ENCODE measurements around the gene EMCN.

EMCN gene, protein sequence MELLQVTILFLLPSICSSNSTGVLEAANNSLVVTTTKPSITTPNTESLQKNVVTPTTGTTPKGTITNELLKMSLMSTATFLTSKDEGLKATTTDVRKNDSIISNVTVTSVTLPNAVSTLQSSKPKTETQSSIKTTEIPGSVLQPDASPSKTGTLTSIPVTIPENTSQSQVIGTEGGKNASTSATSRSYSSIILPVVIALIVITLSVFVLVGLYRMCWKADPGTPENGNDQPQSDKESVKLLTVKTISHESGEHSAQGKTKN

DNA sequence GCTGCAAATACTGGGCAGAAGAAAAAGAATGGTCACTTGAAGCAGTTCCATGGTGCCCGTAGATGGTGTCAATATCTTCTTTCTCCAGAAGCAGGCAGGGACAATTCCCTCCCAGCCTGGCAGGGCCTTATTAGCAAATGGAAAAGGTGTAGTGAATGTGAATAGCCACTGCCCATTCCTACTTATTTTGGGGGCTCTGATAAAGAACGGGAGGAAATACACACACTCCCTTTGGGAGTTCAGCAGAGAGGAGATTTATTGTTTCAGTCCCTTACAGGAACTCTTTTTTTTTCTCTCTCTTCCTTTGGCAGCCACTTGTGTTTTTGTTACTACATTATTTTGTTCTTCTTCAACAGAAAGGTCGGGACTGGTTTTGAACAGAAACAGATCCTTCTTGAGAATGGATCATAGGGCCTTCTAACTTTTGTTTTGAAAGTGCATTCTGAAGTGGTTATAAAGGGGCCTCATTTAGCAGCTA lies at the start of gene EMCN:
EMCN (minus strand) TSS at position 159 of the 478 bp plus-strand sequence; CDS start at position 51, 108 bp downstream.
- H3K4me3 ChIP-seq (ENCODE audit: low read depth, low read length), result peak within 1 kb of the TSS; percentile 29
- DNase-seq (ENCODE audit: low read depth), result peak; percentile 48
- TF ChIP-seq, protein P1, sequence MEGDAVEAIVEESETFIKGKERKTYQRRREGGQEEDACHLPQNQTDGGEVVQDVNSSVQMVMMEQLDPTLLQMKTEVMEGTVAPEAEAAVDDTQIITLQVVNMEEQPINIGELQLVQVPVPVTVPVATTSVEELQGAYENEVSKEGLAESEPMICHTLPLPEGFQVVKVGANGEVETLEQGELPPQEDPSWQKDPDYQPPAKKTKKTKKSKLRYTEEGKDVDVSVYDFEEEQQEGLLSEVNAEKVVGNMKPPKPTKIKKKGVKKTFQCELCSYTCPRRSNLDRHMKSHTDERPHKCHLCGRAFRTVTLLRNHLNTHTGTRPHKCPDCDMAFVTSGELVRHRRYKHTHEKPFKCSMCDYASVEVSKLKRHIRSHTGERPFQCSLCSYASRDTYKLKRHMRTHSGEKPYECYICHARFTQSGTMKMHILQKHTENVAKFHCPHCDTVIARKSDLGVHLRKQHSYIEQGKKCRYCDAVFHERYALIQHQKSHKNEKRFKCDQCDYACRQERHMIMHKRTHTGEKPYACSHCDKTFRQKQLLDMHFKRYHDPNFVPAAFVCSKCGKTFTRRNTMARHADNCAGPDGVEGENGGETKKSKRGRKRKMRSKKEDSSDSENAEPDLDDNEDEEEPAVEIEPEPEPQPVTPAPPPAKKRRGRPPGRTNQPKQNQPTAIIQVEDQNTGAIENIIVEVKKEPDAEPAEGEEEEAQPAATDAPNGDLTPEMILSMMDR (conservative IDR thresholded peaks at IDR 0.05; ENCODE audit: low read depth, low read length), result no peak

DNA sequence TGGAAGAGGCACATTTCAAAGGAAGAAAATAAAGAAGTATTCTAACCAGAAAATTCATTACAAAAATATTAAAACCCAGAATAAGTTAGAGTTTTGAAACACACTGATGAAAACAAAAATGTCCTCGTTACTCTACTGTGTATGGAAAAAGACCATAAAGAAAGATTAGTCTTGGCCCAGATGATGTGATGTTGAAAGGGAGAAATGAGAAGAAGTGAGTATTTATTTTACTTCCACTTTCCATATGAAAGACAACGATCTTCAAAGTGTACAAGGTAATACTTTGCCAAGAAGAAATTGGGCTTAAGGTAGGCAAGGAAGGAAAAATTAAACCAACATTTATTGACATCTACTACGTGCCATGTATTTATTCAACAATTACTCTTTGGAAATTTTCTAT lies 48.6 kb upstream of the EMCN start:
- no peak overlapping the region for H3K4me3 ChIP-seq (ENCODE audit: low read depth, low read length)
- TF ChIP-seq, protein P1 (conservative IDR thresholded peaks at IDR 0.05; ENCODE audit: low read depth, low read length), result no peak

DNA sequence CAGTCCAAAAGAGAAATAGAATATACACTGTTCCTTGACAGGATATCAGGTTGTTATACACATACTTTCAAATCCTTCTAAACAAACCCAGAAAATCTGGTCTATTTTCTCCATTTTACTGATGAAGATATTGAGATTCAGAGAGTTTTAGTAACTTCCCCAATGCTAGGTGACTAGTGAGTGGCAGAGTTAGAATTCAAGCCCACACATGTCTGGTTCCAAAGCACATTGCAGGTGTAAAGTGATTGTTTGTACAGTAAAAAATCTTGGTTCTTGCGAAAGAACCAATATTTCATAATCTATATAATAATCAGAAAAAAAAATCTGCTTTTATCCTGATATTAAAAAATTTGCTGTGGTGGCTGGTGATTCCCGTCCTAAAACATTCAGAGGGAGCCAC lies 39.5 kb upstream of the EMCN start:
- DNase-seq (ENCODE audit: low read depth), result no peak
- H3K4me3 ChIP-seq (ENCODE audit: low read depth, low read length), result no peak overlapping the region
- TF ChIP-seq, protein P1 (conservative IDR thresholded peaks at IDR 0.05; ENCODE audit: low read depth, low read length), result no peak

More for the DNA sequence above, 48.6 kb upstream of the EMCN start:
- no peak for DNase-seq (ENCODE audit: low read depth)

DNA sequence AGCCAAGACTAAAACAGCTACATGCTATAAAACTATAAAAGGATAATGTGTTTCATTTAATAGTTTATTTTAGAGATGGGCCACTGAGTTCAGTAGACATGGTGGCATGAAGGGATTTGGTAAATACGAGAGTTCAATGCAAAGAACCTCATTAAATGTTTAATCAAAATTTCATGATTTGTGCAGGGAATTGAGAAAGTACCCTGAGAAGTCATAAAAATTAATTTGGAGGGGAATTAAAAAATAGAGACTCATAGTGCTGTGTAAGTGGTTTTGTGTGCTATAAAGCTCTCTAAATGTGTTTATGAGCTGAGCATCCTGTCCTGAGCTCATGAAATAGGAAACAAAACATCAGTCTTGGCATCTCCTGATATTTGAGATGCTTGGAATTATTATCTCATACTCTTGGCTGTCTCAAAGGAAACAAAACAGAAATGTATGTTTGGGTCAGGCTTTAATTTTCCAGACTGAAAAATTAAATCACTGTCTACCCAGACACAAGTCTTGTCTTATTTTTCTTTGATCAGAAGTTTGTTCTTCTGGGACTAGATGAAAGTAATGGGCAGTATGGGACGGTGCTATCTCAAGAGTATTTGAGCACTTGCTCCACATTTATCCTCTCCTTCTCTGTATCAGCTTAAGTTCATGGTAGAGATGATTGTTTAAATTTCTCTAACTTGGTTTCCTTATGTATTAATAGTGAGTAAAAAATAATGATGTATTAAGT lies 38.0 kb upstream of the EMCN start:
- TF ChIP-seq, protein P1 (conservative IDR thresholded peaks at IDR 0.05; ENCODE audit: low read depth, low read length), result no peak
- peak; percentile 5 for DNase-seq (ENCODE audit: low read depth)
- H3K4me3 ChIP-seq (ENCODE audit: low read depth, low read length), result no peak overlapping the region

DNA sequence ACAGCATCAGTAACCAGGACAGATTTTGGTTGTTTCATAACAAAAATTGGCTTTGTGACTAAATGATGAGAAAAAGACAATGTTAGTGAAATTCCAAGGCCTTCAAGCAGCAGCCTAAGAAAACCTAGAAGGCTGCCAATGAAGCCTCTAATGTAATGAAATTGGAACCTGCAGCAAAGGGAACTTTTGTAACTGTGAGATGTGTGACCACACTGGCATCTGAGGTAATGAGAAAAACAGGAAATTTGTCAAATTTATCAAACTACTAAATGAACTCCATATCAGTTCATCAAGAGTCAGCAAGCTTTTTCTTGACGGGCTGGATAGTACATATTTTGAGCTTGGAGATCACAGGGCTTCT lies 30.4 kb upstream of the EMCN start:
- H3K4me3 ChIP-seq (ENCODE audit: low read depth, low read length), result no peak overlapping the region
- DNase-seq (ENCODE audit: low read depth), result no peak
- TF ChIP-seq, protein P1 (conservative IDR thresholded peaks at IDR 0.05; ENCODE audit: low read depth, low read length), result no peak

DNA sequence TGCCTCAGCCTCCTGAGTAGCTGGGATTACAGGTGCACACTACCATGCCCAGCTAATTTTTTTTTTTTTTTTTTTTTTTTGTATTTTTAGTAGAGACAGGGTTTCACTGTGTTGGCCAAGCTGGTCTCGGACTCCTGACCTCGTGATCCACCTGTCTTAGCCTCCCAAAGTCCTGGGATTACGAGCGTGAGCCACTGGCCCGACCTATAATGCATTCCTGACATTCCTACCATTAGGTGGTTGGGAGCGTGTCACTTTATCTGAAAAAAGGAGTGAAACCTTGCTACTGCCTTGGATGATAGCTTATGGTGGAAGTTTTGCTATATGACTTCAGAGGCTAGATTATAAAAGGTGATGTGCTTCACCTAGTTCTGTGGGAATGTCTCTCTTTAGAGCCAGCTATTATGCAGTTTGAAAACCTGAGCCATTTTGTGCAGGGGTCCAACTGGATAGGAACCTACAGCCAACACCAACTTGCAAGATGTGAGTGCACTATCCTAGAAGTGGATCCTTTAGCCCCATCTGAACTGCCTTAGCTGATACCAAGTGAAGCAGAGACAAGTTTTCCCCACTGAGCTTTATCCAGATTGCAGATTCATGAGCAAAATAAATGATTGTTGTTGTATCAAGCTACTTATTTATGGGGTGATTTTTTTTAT lies 29.8 kb upstream of the EMCN start:
- no peak for DNase-seq (ENCODE audit: low read depth)
- TF ChIP-seq, protein P1 (conservative IDR thresholded peaks at IDR 0.05; ENCODE audit: low read depth, low read length), result no peak
- no peak overlapping the region for H3K4me3 ChIP-seq (ENCODE audit: low read depth, low read length)
